BLaER1 treated with 17β-estradiol and CSF1 and Interleukin-3, amounts not matched to agents 10 nM and 100 nM (cell line): ENCODE results near the gene UBE2QL1.
A peak's percentile ranks its signal among the peaks of the same experiment; 100 is the strongest.

Source experiments
- H3K27ac ChIP-seq, 11 experiments: shearing (Covaris generic); formaldehyde crosslinking; 2 replicates each; pipeline ENCODE4 v1.8.1; 2022
- H3K27me3 ChIP-seq, 11 experiments: shearing (Covaris generic); formaldehyde crosslinking; 2 replicates each; pipeline ENCODE4 v1.8.1; 2022
- H3K36me3 ChIP-seq, 11 experiments: shearing (Covaris generic); formaldehyde crosslinking; 2 replicates each; pipeline ENCODE4 v1.8.1; 2022
- H3K4me1 ChIP-seq, 10 experiments: shearing (Covaris generic); formaldehyde crosslinking; 2 replicates each; pipeline ENCODE4 v1.8.1; 2022
- H3K4me2 ChIP-seq, 11 experiments: shearing (Covaris generic); formaldehyde crosslinking; 2 replicates each; pipeline ENCODE4 v1.8.1; 2022
- H3K4me3 ChIP-seq, 10 experiments: shearing (Covaris generic); formaldehyde crosslinking; 2 replicates each; pipeline ENCODE4 v1.8.1; 2022
- H3K9ac ChIP-seq, 11 experiments: shearing (Covaris generic); formaldehyde crosslinking; 2 replicates each; pipeline ENCODE4 v1.8.1; 2022
- H3K9me3 ChIP-seq, 11 experiments: shearing (Covaris generic); formaldehyde crosslinking; replicated peaks in 1 of 11; 2 replicates each; pipeline ENCODE4 v1.8.1; 2022
- H4K20me1 ChIP-seq, 11 experiments: shearing (Covaris generic); formaldehyde crosslinking; 2 replicates each; pipeline ENCODE4 v1.8.1; 2022
- Cebpa-rat ChIP-seq, 11 experiments: shearing (Covaris generic); IDR thresholded peaks; 2 replicates each; pipeline ENCODE4 v1.8.1; 2022

UBE2QL1 gene

GRCh38 chr5:6448622-6449464 lies at the start of gene UBE2QL1:
TSS of gene UBE2QL1 (plus strand) at chr5:6448859. CDS start at chr5:6448894, 35 bp downstream.
- Histone ChIP-seq H3K27ac (no peak within 1 kb of the TSS), H3K27me3 (peaks cover 43 to 55% (median 50%) of the 10 kb centered on the region in 11 experiments), H4K20me1 (peaks cover 0 to 17% (median 7%) of the 10 kb centered on the region in 11 experiments; a peak in 14 of 22 replicates), H3K9ac (peak within 1 kb of the TSS in 1 of 11 experiments; percentile 40; a peak in 2 of 22 replicates), H3K4me3 (peak within 1 kb of the TSS; percentile 49 to 69 (median 58)), H3K4me2 (peak within 1 kb of the TSS; percentile 94 to 100 (median 96)), H3K4me1 (peaks cover 7 to 9% (median 8%) of the 10 kb centered on the region in 10 experiments), H3K36me3 (no peaks in the 10 kb centered on the region), H3K9me3 (no peaks in the 10 kb centered on the region)
- no peak for TF ChIP-seq Cebpa-rat (IDR thresholded peaks at IDR 0.05)

- H3K4me3 ChIP-seq = no peak overlapping the region
These were observed 48.4 kb upstream of the UBE2QL1 start for GRCh38 chr5:6399980-6400910.

GRCh38 chr5:6401410-6401809 lies 47.2 kb upstream of the UBE2QL1 start:
- no peak overlapping the region for H3K4me2 ChIP-seq
- no peak overlapping the region for H3K27ac ChIP-seq

More at GRCh38 chr5:6399980-6400910, 48.4 kb upstream of the UBE2QL1 start:
- TF ChIP-seq Cebpa-rat (IDR thresholded peaks at IDR 0.05) = no peak
- Histone ChIP-seq H3K27me3 (no peaks in the 10 kb centered on the region), H3K9ac (no peak overlapping the region), H4K20me1 (no peaks in the 10 kb centered on the region), H3K36me3 (no peaks in the 10 kb centered on the region), H3K4me2 (no peak overlapping the region), H3K4me1 (no peaks in the 10 kb centered on the region), H3K9me3 (no peaks in the 10 kb centered on the region), H3K27ac (no peak overlapping the region)

GRCh38 chr5:6402939-6403338 lies 45.7 kb upstream of the UBE2QL1 start:
- no peaks in the 10 kb centered on the region for H3K4me1 ChIP-seq
- H3K4me2 ChIP-seq = no peak overlapping the region
- TF ChIP-seq Cebpa-rat (IDR thresholded peaks at IDR 0.05) = no peak
- no peak overlapping the region for H3K4me3 ChIP-seq
- H3K9me3 ChIP-seq = no peaks in the 10 kb centered on the region
- H3K36me3 ChIP-seq = no peaks in the 10 kb centered on the region
- no peak overlapping the region for H3K9ac ChIP-seq
- no peaks in the 10 kb centered on the region for H3K27me3 ChIP-seq
- no peak overlapping the region for H3K27ac ChIP-seq
- no peaks in the 10 kb centered on the region for H4K20me1 ChIP-seq

More at GRCh38 chr5:6401410-6401809, 47.2 kb upstream of the UBE2QL1 start:
- H3K36me3 ChIP-seq = no peaks in the 10 kb centered on the region
- TF ChIP-seq Cebpa-rat (IDR thresholded peaks at IDR 0.05) = no peak
- H3K9me3 ChIP-seq = no peaks in the 10 kb centered on the region
- no peaks in the 10 kb centered on the region for H3K27me3 ChIP-seq
- H4K20me1 ChIP-seq = no peaks in the 10 kb centered on the region
- no peak overlapping the region for H3K9ac ChIP-seq
- H3K4me3 ChIP-seq = no peak overlapping the region
- H3K4me1 ChIP-seq = no peaks in the 10 kb centered on the region

GRCh38 chr5:6403416-6403815 lies 45.2 kb upstream of the UBE2QL1 start:
- H3K27me3 ChIP-seq = no peaks in the 10 kb centered on the region
- no peak for TF ChIP-seq Cebpa-rat (IDR thresholded peaks at IDR 0.05)
- H3K27ac ChIP-seq = no peak overlapping the region
- no peaks in the 10 kb centered on the region for H3K4me1 ChIP-seq
- H3K36me3 ChIP-seq = no peaks in the 10 kb centered on the region
- no peak overlapping the region for H3K4me2 ChIP-seq
- H3K4me3 ChIP-seq = no peak overlapping the region
- H3K9me3 ChIP-seq = no peaks in the 10 kb centered on the region
- H4K20me1 ChIP-seq = no peaks in the 10 kb centered on the region
- H3K9ac ChIP-seq = no peak overlapping the region

GRCh38 chr5:6404129-6404528 lies 44.5 kb upstream of the UBE2QL1 start:
- no peaks in the 10 kb centered on the region for H3K4me1 ChIP-seq
- no peaks in the 10 kb centered on the region for H3K9me3 ChIP-seq
- no peak overlapping the region for H3K9ac ChIP-seq
- H3K4me2 ChIP-seq = no peak overlapping the region
- TF ChIP-seq Cebpa-rat (IDR thresholded peaks at IDR 0.05) = no peak
- H4K20me1 ChIP-seq = no peaks in the 10 kb centered on the region
- H3K27me3 ChIP-seq = no peaks in the 10 kb centered on the region
- H3K4me3 ChIP-seq = no peak overlapping the region
- H3K36me3 ChIP-seq = no peaks in the 10 kb centered on the region
- H3K27ac ChIP-seq = no peak overlapping the region

GRCh38 chr5:6405591-6405990 lies 43.1 kb upstream of the UBE2QL1 start:
- no peak overlapping the region for H3K4me2 ChIP-seq
- no peaks in the 10 kb centered on the region for H3K27me3 ChIP-seq
- no peak for TF ChIP-seq Cebpa-rat (IDR thresholded peaks at IDR 0.05)
- H3K9me3 ChIP-seq = no peaks in the 10 kb centered on the region
- no peaks in the 10 kb centered on the region for H4K20me1 ChIP-seq
- no peaks in the 10 kb centered on the region for H3K36me3 ChIP-seq
- no peaks in the 10 kb centered on the region for H3K4me1 ChIP-seq
- no peak overlapping the region for H3K27ac ChIP-seq
- H3K9ac ChIP-seq = no peak overlapping the region
- H3K4me3 ChIP-seq = no peak overlapping the region

- no peak overlapping the region for H3K9ac ChIP-seq
- H4K20me1 ChIP-seq = no peaks in the 10 kb centered on the region
- H3K27me3 ChIP-seq = no peaks in the 10 kb centered on the region
- no peaks in the 10 kb centered on the region for H3K36me3 ChIP-seq
- no peak overlapping the region for H3K27ac ChIP-seq
- no peak overlapping the region for H3K4me3 ChIP-seq
- TF ChIP-seq Cebpa-rat (IDR thresholded peaks at IDR 0.05) = no peak
- H3K4me2 ChIP-seq = no peak overlapping the region
- no peaks in the 10 kb centered on the region for H3K4me1 ChIP-seq
- no peaks in the 10 kb centered on the region for H3K9me3 ChIP-seq
These were observed 41.0 kb upstream of the UBE2QL1 start for GRCh38 chr5:6407558-6408259.

GRCh38 chr5:6408260-6408596 lies 40.4 kb upstream of the UBE2QL1 start:
- Histone ChIP-seq H3K4me3 (no peak overlapping the region), H4K20me1 (no peaks in the 10 kb centered on the region), H3K27me3 (no peaks in the 10 kb centered on the region), H3K4me2 (no peak overlapping the region), H3K36me3 (no peaks in the 10 kb centered on the region), H3K4me1 (no peaks in the 10 kb centered on the region), H3K27ac (no peak overlapping the region), H3K9ac (no peak overlapping the region), H3K9me3 (no peaks in the 10 kb centered on the region)
- no peak for TF ChIP-seq Cebpa-rat (IDR thresholded peaks at IDR 0.05)
